ENCODE results near the gene IL17RB. TPM values are rescaled to one million over a fixed set of nuclear protein-coding genes. Genes with fewer than 3 reads are reported as not detected.

The IL17RB gene
- total and polyA plus RNA-seq, 2 of the 4 experiments (the other 2 are of a cell fraction) = under 0.01 TPM; not detected in 1

DNA sequence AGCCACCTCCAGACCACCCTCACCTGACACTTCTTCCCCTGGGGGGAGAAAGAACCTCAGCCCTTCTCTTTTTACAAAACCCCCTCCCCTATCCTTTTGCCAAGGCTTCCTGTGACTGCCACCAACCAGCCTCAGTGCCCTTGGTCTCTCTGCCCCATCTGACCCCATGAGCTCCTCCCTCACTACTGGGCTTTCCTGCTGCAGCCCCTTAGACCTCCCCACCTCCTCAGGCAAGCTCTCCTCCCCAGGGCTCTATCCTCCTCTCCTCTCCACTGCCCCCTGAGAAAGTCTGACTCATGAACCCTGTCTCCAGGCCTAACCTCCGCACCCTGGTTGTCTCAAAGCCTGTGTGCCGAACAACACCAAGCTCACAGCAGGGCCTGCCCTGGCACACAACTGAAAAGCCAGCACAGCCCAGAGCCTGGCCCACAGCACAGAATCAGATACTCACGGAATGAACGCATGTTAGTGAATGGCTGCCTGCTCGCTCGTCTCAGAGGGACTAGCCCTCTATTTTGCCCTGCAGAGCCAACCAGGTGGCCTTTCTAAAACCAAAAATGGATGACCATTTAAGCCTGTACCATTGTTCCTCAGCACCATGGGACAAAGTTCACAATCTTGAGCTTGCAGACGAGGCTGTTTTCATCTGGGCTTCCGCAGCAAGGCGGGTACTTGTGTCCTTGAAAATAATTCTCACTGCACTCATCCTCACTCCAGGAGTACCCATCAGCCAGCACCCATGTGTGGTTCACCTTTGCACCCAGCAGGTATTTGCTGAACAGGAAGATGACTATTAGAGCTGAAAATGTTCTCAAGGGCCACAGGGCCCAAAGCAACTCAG, 1.9 kb upstream of the IL17RB start:
- no peak overlapping the region for H2AFZ ChIP-seq (replicated peaks; ENCODE audit: low read length, poor library complexity)
- BruUV-seq (replicated peaks) = no TSS peak
- no peak for TF ChIP-seq FOS (IDR thresholded peaks at IDR 0.05; ENCODE audit: low read depth, low read length)
- no peak for TF ChIP-seq POLR2A (IDR thresholded peaks at IDR 0.05; ENCODE audit: low read depth, low read length)
- no peak for TF ChIP-seq SMC3 (IDR thresholded peaks at IDR 0.05; ENCODE audit: low read depth, low read length)
- no peak for TF ChIP-seq BHLHE40 (IDR thresholded peaks at IDR 0.05; ENCODE audit: low read depth, low read length)
- TF ChIP-seq, protein P1, sequence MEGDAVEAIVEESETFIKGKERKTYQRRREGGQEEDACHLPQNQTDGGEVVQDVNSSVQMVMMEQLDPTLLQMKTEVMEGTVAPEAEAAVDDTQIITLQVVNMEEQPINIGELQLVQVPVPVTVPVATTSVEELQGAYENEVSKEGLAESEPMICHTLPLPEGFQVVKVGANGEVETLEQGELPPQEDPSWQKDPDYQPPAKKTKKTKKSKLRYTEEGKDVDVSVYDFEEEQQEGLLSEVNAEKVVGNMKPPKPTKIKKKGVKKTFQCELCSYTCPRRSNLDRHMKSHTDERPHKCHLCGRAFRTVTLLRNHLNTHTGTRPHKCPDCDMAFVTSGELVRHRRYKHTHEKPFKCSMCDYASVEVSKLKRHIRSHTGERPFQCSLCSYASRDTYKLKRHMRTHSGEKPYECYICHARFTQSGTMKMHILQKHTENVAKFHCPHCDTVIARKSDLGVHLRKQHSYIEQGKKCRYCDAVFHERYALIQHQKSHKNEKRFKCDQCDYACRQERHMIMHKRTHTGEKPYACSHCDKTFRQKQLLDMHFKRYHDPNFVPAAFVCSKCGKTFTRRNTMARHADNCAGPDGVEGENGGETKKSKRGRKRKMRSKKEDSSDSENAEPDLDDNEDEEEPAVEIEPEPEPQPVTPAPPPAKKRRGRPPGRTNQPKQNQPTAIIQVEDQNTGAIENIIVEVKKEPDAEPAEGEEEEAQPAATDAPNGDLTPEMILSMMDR (conservative IDR thresholded peaks at IDR 0.05; ENCODE audit: low read depth, low read length) = no peak
- TF ChIP-seq, protein P2, sequence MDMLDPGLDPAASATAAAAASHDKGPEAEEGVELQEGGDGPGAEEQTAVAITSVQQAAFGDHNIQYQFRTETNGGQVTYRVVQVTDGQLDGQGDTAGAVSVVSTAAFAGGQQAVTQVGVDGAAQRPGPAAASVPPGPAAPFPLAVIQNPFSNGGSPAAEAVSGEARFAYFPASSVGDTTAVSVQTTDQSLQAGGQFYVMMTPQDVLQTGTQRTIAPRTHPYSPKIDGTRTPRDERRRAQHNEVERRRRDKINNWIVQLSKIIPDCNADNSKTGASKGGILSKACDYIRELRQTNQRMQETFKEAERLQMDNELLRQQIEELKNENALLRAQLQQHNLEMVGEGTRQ (IDR thresholded peaks at IDR 0.05; ENCODE audit: low read depth, low read length) = no peak
- no peak for TF ChIP-seq NFE2L2 (IDR thresholded peaks at IDR 0.05; ENCODE audit: low read depth, low read length)
- TF ChIP-seq, protein P3, sequence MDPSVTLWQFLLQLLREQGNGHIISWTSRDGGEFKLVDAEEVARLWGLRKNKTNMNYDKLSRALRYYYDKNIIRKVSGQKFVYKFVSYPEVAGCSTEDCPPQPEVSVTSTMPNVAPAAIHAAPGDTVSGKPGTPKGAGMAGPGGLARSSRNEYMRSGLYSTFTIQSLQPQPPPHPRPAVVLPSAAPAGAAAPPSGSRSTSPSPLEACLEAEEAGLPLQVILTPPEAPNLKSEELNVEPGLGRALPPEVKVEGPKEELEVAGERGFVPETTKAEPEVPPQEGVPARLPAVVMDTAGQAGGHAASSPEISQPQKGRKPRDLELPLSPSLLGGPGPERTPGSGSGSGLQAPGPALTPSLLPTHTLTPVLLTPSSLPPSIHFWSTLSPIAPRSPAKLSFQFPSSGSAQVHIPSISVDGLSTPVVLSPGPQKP (IDR thresholded peaks at IDR 0.05; ENCODE audit: borderline replicate concordance, low read depth, low read length) = no peak
- no peak for TF ChIP-seq RAD21 (IDR thresholded peaks at IDR 0.05; ENCODE audit: low read length)
- TF ChIP-seq CEBPB (IDR thresholded peaks at IDR 0.05; ENCODE audit: low read depth, low read length) = no peak
- TF ChIP-seq RCOR1 (IDR thresholded peaks at IDR 0.05; ENCODE audit: insufficient replicate concordance, low read length) = no peak
- no peak for TF ChIP-seq MXI1 (IDR thresholded peaks at IDR 0.05; ENCODE audit: borderline replicate concordance, low read depth, low read length)
- no peak for TF ChIP-seq MAFK (IDR thresholded peaks at IDR 0.05; ENCODE audit: low read depth, low read length)
- no peak for TF ChIP-seq RFX5 (IDR thresholded peaks at IDR 0.05; ENCODE audit: low read depth, low read length)
- TF ChIP-seq CHD1 (IDR thresholded peaks at IDR 0.05; ENCODE audit: low read depth, low read length) = no peak

More for the DNA sequence above, 1.9 kb upstream of the IL17RB start:
- Histone ChIP-seq H3K4me3 (ENCODE audit: insufficient read depth, low read depth, low read length) (no peak overlapping the region), H4K20me1 (ENCODE audit: insufficient read depth, low read length) (no peaks in the 10 kb centered on the region), H2BK120ac (ENCODE audit: low read depth, low read length) (no peak overlapping the region), H2AK9ac (replicated peaks; ENCODE audit: low read depth, low read length, poor library complexity) (peak overlapping the region; percentile 50), H3K4me2 (ENCODE audit: low read depth, low read length) (no peak overlapping the region), H3K4me1 (ENCODE audit: control insufficient read depth, insufficient read depth, low read length) (no peaks in the 10 kb centered on the region; the same call in 1 of the 2 replicates), H3K14ac (replicated peaks; ENCODE audit: low read depth, low read length) (no peak overlapping the region), H4K5ac (ENCODE audit: low read depth, low read length) (no peak overlapping the region), H3K27me3 (ENCODE audit: control insufficient read depth, insufficient read depth, low read length) (peaks cover 57% of the 10 kb centered on the region), H2BK15ac (ENCODE audit: low read depth, low read length) (no peak overlapping the region), H3K9ac (ENCODE audit: low read depth, low read length) (no peak overlapping the region), H2AK5ac (ENCODE audit: low read depth, low read length) (no peak overlapping the region), H4K8ac (ENCODE audit: low read depth in 2 of 2, low read length in 2 of 2) (no peak overlapping the region), H3K56ac (ENCODE audit: extremely low read depth, insufficient read depth, low read length) (no peak overlapping the region), H4K91ac (ENCODE audit: insufficient read depth, low read depth, low read length) (no peak overlapping the region), H2BK20ac (ENCODE audit: low read depth, low read length) (no peak overlapping the region), H2BK5ac (ENCODE audit: low read depth, low read length, poor library complexity, severe bottlenecking) (no peak overlapping the region), H3K9me1 (ENCODE audit: insufficient read depth, low read length) (no peaks in the 10 kb centered on the region), H3K18ac (ENCODE audit: low read depth, low read length) (no peak overlapping the region), H3K27ac (ENCODE audit: insufficient read depth, low read length) (no peak overlapping the region), H3K23ac (ENCODE audit: low read depth, low read length) (no peak overlapping the region), H3K9me3 (ENCODE audit: control insufficient read depth, insufficient read depth, low read length) (peaks cover 3% of the 10 kb centered on the region; the same call in 1 of the 2 replicates), H3K36me3 (ENCODE audit: control insufficient read depth, insufficient read depth, low read length) (no peaks in the 10 kb centered on the region), H3K79me1 (ENCODE audit: low read depth in 1 of 2, low read length in 2 of 2) (no peaks in the 10 kb centered on the region), H3K4ac (ENCODE audit: low read depth, low read length) (no peak overlapping the region)
- no peak for ATAC-seq (ENCODE audit: low read depth)
- intact Hi-C loops (cut with micrococcal nuclease) = no loop called here
- 87% methylated on average over 4 of the region's 9 CpGs; no CpG with 5 or more reads in 1 of the 2 experiments for WGBS, 2 experiments (ENCODE audit: extremely low coverage in 2 of 2, insufficient read length in 1 of 2)
- CTCF ChIA-PET = no interaction called here
- in situ Hi-C loops (cut with MboI; ENCODE audit: low sequenced_read_pairs) = no loop called here
- POLR2A ChIA-PET (ENCODE audit: unreplicated experiment) = no interaction called here
- dilution Hi-C loops (cut with HindIII; ENCODE audit: low sequenced_read_pairs, unreplicated experiment) = no loop called here
- DNase-seq = no peak

Measured in IMR-90 (cell line).